ENCODE data around the gene STX17.

GRCh38 chr9:99916650-99917049, 10.2 kb downstream of the STX17 start:
- TF ChIP-seq POLR2A (IDR thresholded peaks at IDR 0.05) (no peak), CTCF (IDR thresholded peaks at IDR 0.05) (no peak)
